DMS 273 (cell line): ENCODE results near the gene PTP4A1.
"Not testable (repeated sequence)": the region's sequence is repeated elsewhere in the genome, so short reads cannot be mapped to it uniquely, and the experiment has no call there.

Experiments
- DNase-seq: peaks from one replicate; lab custom pipeline; 2025; ENCODE audit not compliant: unreplicated experiment; lab: John Stamatoyannopoulos, UW

PTP4A1 gene

DNA sequence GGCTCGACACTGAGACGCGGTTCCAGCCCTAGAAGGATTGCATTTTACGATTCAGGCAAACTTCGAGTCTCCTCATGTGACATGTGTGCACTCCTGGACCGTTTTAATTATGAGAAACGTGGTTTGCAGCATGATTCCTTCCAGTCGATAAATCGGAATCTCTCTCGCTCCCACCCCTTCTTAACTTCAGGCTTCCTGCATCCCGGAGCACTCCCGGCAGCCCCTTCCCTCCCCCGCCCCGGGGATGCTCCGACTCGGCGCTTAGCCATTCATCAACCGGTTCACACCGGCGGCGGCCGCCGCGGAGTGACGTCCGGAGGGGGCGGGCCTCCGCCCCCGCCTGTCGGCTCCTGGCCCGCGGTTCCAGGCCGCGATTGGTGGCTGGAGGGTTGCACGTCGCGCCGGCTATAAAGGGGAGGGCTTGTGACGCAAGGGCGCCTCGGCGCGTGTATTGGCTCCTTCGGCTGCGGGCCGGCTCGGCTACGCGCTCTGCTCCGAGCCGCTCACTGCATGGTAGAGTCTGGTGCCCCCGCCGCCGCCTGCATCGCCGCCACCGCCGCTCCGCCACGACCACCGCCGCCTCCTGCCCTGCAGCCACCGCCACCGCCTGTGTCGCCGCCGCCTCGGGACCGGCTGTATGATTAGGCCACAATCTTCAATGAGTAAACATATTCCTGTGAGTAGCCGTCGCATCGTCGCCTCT, at the start of gene PTP4A1, which contains the start of gene LOC128125822:
Gene PTP4A1, plus strand, starts transcription at position 437 of the 703 bp plus-strand sequence. CDS start 4,401 bp downstream, outside the sequence.
Gene LOC128125822, plus strand, starts transcription at position 437 of the 703 bp plus-strand sequence.
- peak; percentile 99 for DNase-seq

DNA sequence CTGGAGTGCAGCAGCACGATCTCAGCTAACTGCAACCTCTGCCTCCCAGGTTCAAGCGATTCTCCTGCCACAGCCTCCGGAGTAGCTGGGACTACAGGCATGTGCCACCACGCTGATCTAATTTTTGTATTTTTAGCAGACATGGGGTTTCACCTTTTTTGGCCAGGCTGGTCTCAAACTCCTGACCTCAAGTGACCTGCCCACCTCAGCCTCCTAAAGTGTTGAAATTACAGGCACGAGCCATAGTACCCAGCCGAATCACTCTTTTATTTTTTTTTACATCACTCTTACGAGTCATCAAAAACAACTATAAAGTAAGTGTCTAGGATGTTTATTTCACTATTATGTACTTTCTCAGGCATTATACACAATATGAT, 49.4 kb upstream of the PTP4A1 start:
- not testable (repeated sequence) for DNase-seq

DNA sequence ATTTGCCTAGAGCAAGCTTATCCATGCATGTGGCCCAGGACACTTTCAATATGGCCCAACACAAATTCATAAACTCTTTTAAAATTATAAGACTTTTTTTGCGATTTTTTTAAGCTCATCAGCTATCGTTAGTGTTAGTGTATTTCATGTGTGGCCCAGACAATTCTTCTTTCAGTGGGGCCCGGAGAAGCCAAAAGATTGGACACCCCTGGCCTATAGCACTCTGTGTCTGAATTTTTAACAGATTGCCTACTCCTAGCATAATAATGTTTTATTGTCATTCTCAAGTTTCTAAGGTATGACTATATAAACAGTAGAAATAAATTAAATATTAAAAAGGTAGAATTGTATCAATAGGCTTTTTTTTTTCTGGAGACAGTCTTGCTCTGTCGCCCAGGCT, 48.6 kb upstream of the PTP4A1 start:
- DNase-seq, result no peak

DNA sequence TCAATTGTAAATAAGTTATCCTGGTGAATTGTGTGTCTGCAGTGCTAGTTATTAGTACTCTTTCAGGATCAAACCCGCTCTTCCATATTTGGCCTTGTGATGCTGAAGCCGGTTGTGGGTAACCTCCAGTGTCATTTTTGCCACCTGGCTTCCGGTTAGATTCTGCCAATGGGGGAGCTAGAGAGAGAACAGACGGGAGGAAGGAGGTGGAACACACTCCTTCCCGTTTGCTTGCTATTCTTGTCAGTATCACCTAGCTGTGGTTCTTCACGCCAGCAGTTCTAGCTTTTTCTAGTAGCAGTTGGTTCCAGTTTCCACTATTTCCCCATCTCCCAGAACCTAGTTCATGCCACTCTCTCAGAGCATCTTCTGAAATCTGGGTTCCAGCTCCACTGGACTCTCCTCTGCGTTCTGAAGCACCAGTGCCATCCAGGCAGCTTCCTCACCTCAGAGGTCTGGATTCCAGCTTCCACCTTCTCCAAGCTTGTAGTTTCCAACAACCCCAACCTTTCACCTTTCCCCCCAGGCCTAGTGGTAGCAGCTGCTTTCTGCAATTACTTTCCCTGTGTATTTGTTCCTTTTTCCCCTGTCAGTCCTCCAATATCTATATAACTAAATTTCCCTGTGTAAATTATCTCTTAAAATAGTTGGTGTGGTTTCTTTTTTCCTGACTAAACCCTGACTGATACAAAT, 46.9 kb upstream of the PTP4A1 start:
- no peak for DNase-seq

DNA sequence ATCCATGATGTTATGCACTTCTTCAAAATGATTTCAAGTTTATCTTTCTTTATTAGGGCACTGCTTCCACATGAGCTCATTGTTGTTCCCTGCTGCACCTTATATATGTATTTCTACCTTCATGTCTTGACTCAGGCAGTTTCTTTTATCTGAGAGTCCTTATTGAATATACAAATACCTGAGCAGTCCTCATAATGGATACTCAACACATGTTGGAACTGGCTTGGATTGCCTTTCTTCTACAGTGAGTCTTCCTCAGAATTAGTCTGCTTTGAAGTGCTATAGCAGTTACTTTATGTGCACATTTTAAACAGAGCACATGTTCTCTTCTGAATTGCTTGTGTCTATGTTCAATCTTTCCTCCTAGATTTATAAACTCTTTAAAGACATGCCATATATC, 45.3 kb upstream of the PTP4A1 start:
- no peak for DNase-seq

DNA sequence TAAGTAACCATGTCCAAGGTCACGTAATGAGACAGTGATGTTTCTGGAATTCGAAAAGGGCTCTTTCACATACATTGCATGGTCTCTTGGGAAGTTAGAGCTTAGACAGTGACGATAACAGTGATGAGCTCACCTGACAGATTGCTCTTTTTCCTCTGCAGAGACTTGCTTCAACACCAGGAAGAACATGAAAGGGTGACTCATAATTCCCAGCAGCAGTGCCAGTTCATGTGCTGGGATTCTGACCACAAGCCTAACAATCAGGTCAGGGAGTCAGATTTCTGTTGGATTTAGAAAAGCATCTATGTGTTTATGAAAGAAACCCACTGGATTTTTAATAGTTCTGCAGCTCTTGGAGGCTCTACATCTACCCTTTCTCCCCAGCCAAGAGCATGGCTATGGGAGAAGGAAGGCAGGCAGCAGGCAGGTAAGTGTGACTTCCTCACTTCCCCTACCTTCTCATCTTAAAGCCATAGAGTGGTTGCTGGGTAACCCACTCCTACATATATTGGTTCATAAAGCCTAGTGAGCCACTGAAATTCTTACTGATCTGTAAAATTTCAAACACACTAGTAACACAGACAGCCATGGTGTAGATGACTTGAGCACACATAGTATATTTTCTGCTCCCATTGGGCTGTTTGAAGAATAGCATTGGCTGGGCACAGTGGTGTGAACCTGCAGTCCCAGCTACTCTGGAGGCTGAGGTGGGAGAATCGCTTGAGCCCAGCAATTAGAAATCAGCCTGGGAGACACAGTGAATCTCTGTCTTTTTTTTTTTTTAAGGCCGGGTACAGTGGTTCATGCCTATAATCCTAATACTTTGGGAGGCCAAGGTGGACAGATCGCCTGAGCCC, 44.4 kb upstream of the PTP4A1 start:
- DNase-seq, result no peak

DNA sequence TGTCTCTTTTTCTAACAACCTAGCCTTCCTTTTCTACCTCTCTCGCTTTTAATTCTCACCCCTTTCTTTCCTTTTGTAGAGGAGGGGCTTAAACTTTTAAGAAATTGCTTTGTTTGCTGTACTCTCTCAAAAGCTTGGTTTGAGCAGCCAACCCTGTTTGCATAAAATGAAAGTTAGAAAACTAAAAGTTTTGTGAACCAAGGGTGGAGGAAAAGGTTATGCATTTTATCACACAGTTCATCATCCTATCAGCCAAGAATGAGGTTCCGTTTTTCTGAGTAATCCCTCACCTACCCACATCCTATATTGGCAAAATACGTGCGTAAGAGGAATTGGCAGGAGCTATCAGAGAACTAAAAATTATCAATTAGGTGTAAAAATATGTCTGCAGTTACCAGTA, 42.8 kb upstream of the PTP4A1 start:
- DNase-seq, result no peak

DNA sequence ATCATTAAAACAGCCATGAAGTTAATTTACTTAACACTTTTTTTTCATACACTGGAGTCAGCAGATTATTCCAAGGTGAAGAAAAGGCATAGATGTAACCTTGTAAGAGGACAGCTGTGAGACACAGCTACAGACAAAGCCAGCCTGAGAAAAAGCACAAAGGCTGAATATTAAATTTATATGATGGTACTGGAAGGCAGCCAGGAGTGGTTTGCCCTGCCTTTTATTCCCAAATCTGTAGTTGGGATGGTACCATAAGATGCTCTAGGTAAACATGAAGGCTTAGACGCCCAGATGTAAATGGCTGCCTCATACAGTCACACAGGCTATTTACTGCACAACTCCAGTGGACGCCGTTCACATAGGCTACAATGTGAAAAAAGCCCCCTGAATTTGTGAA, 42.1 kb upstream of the PTP4A1 start:
- DNase-seq, result no peak

DNA sequence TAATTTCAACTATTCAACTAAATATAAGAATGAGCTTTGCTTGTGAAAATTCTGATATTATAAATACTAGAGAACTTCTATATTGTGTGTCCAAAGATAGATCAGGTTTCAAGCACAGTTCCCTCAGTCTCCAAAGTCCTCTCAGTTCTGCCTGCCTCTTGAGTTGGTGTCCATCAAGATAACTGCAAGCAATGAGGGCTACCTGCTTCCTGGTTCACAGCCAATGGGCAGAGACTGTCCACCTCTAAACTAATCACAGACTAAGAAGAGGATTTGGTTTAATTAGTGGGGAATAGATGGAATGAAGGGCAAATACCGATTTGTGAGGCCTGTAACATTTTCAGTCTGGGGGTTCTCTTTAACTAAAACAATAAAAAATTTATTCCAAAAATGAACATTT, 41.3 kb upstream of the PTP4A1 start:
- DNase-seq, result no peak

DNA sequence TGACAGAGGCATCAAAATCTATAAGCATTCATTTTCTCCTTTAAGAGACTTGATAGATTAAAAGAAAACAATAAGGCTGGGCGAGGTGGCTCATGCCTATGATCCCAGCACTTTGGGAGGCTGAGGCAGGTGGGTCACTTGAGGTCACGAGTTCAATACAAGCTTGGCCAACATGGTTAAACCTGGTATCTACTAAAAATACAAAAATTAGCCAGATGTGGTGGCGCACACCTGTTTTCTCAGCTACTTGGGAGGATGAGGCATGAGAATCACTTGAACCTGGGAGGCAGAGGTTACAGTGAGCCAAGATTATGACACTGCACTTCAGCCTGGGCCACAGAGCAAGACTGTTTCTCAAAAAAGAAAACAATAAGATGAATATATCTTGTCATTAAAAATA, 39.3 kb upstream of the PTP4A1 start:
- no peak for DNase-seq

DNA sequence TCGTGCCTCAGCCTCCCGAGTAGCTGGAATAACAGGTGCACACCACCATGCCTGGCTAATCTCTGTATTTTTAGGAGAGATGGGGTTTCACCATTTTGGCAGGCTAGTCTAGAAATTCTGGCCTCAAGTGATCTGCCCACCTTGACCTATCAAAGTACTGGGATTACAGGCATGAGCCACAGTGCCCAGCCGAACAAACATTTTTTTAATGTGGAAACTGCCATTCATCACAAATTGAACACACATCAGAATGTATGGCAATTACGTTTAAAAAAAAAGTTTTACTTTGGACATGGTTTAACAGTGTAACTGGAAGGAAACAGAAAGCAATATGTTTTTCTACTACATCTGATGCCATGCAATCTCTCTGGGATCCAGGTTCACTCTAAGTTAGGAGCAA, 38.3 kb upstream of the PTP4A1 start:
- DNase-seq, result no peak

DNA sequence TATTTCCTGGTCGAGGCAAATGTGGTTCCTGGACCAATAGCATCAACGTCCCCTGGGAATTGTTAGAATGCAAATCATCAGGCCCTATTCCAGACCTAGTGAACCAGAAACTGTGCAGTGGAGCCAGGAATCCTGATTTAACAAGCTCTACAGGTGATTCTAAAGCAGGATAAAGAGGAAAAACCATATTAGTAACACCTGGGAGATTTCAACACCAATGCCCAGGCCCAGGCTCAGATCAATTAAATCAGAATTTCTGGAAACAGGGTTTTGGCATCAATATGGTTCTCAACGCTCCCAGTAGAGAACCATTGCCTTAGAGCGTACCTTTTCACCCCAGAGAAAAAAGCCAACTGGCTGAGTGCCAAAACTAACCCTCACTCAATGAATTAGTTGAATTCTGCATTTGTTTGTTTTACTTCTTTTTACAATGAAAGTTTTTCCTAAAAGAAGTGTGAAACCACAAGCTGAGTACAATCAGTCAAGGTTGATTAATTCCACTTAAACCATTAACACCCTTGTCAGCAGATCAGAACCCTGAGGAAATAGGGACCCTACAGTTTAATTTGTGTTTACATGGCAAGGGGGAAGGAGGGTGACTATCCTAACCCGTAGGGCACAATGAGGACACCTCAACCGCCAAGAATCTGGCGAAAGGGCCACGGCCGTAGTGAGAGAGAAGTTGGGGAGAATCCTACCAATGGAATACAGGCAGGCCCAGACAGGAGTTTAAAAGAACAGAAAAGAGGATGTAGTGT, 34.9 kb upstream of the PTP4A1 start:
- peak; percentile 5 for DNase-seq

DNA sequence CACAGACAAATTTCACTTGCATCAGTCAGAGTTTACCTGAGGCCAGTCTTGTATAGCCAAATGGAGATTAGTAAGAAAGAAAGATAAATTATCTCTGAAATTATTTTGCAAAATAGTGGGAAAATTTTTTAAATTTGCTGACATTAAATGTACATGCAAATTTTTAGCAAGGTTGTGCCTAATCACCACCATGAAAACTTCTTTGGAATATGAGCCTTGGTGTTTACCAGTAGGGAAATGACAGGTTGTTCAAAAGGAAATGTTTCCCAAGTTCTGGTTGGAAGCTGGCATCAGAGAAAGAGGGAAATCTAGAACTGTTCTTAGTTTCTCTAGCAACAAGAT, 34.4 kb upstream of the PTP4A1 start:
- no peak for DNase-seq

DNA sequence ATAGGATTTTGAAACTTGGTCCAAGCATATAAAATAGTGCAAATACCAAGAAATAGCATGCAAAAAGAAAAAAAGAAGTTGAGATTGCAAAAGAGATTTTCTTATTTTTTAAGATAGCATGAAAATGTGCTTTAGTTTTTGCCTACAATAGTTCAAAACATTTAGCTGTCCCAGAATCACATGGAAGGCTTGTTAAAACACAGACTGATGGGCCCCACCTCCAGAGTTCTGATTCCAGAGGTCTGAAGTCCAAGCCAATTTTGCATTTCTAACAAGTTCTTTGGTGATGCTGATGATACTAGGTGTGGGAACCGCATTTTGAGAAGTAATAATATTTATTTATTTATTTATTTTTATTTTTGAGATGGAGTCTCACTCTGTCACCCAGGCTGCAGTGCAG, 33.7 kb upstream of the PTP4A1 start:
- no peak for DNase-seq

DNA sequence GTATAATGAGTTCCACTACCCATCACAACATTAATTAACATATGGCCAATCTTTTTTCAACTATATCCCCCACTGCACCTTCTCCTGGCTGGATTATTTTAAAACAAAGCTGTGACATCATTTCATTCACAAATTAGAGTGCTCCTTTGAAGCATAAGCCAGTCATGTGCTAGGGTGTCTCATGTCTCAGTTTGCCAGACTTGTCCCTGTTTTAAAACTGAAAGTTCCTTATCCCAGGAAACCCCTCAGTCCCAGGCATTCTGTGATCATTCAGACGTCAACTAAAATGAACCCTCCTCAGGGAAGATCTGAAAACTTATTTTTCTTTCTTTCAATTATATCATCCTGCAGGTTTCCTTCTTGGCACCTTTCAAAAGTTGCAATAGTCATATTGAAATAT, 29.3 kb upstream of the PTP4A1 start:
- no peak for DNase-seq

DNA sequence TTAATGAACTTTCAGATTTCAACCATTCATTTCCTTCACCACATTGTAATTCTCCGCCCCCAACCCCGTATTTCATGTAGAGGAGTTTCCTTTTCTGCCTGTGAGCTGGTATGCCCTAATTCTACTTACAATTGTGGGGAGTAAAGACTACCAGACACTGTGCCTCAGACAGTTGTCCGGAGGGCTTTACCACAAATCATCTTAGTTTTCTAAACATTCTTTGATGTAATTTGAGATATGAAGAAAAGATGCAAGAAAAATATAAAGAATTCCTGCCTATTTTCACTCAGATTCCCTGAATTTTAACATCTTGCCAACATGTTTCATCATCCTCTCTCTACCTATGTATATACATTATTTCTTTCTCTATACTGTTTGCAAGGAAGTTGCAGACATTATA, 28.3 kb upstream of the PTP4A1 start:
- DNase-seq, result no peak

DNA sequence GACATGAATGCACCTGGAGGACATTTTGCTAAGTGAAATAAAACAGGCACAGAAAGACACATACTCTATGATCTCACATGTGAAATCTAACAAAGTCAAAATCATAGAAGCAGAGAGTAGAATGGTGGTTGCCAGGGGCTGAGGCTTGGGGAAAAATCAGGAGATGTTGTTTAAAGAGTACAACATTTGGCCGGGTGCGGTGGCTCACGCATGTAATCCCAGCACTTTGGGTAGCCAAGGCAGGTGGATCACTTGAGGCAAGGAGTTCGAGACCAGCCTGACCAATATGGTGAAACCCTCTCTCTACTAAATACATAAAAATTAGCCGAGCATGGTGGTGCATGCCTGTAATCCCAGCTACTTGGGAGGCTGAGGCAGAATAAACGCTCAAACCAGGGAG, 26.0 kb upstream of the PTP4A1 start:
- DNase-seq, result no peak

DNA sequence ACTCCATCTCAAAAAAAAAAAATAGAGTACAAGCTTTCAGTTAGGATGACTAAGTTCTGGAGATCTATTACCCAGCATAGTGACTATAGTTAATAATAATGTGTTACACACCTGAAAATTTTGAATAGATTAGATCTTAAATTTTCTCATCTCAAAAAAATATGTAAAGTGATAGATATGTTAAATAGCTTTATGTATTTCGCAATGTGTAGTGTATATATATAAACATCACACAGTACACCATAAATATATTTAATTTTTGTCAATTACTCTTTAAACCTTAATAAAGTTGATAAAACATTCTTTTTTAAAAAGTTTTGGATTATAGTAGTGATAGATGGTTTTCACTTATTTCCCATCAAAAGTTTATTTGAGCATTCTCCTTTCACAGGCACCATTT, 25.6 kb upstream of the PTP4A1 start:
- no peak for DNase-seq

DNA sequence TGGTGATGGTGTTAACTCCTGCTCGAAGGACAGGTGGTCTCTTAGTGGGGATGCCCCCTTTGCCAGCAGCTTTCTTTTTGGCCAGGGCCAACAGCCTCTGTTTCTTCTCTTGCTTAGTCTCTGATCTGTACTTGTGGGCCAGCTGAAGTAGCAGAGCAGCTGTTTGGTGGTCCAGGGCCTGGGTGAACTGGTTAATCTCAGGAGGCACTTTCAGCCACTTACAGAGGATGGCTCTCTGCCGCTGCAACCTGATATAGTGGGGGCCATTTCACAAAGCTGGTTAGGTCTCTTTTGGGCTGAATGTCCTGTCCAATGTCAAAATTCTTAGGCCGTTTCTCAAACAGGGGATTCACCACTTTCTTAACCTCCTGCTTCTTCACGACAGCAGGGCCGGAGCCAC, 23.2 kb upstream of the PTP4A1 start:
- no peak for DNase-seq

DNA sequence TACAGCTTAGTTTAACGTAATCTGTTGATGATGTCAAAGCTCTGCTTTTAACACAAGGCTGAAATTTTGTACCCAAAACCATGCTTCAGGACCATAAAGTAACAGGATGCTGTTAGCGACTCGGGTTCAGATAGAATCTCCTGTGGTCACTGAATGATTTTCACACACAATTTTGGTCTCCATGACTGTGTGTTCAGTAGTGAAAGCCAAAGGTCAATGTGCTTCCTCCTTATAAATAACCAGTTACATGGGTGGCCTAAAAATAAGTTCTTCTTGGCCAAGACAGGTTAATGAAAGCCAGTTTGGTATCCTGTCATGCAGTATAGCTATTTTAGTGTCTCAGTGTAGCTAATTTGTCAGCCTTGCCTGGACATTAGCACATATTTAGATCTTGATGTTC, 19.1 kb upstream of the PTP4A1 start:
- DNase-seq, result no peak

DNA sequence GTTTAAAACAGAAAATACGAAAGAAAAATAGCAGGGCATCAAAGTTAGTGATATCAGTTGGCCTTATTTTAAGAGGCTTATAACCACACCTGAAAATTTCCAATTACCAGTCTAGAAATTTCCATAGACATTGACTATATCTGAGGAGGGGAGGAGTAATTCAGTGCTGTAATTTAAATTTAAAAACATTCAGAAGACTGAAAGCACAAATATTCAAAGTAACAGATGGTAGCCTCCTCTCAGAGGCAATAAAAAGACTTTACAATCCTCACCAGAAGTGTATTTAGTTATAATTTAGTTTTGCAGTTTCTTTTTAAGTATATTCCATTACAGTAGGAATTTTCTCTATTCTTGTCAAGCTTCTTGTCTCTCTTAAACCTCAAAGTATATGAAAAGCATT, 18.4 kb upstream of the PTP4A1 start:
- DNase-seq, result no peak
